ENCODE data around the gene PKHD1. TPM values are rescaled to one million over a fixed set of nuclear protein-coding genes. Genes with fewer than 3 reads are reported as not detected.

Gene PKHD1
- polyA plus RNA-seq, 1 of the 3 experiments (the other 2 are of a cell fraction): not detected

DNA sequence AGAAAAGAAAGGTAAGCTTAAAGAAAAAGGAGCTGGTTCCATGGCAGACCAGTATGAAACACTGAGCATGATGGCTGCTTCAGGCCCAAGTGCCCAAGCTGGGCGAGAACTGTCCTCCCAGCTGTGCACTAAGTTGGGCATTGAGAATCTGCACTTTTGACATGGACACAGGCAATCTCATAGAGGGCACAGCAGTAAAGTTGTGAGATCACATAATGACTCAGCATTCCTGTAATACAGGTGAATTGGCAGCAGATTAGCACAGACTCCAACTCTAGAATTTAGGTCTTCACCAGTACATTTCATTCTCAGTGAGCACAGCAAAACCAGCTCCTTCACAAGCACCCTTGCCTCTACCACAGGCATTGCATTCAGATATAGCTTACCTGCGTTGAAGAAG is 343.4 kb downstream of the PKHD1 start:
- Histone ChIP-seq H3K9ac (no peak overlapping the region), H3K4me1 (ENCODE audit: control insufficient read depth in 1 of 2, insufficient read depth in 2 of 2, low read depth in 1 of 2, low read length in 1 of 2) (peaks cover 0 to 3% of the 10 kb centered on the region in 2 experiments; a peak in 2 of 4 replicates), H3F3A (replicated peaks; ENCODE audit: insufficient read depth) (no peaks in the 10 kb centered on the region), H3K9me2 (no peaks in the 10 kb centered on the region), H3K79me2 (ENCODE audit: insufficient read depth) (no peaks in the 10 kb centered on the region), H3K27me3 (ENCODE audit: insufficient read depth) (no peaks in the 10 kb centered on the region), H2AFZ (ENCODE audit: low read depth) (no peak overlapping the region), H3K9me3 (no peaks in the 10 kb centered on the region), H3K27ac (ENCODE audit: low read depth in 2 of 2, low read length in 1 of 2) (no peak overlapping the region; a peak in 1 of 4 replicates), H4K20me1 (ENCODE audit: insufficient read depth) (no peaks in the 10 kb centered on the region), H3K4me3 (ENCODE audit: low read depth in 2 of 2, low read length in 1 of 2) (no peak overlapping the region), H3K4me2 (no peak overlapping the region), H3K36me3 (replicated peaks in 1 of 2; ENCODE audit: control insufficient read depth in 1 of 2, insufficient read depth in 2 of 2, low read length in 1 of 2) (no peaks in the 10 kb centered on the region)
- CTCF ChIA-PET: interaction anchor here (2.1 kb wide), 1 partner anchor 10 kb away, joined by 6 read pairs; no protein-coding TSS in a partner anchor
- DNase-seq: no peak
- POLR2A ChIA-PET: no interaction called here
- TF ChIP-seq MEF2A (IDR thresholded peaks at IDR 0.05; ENCODE audit: borderline replicate concordance, low read depth): no peak
- 25% methylated on average over 2 of the region's 2 CpGs for WGBS (ENCODE audit: low lambda C conversion rate)

- H3K4me2 ChIP-seq: no peak overlapping the region
- H3K79me2 ChIP-seq (ENCODE audit: insufficient read depth): no peaks in the 10 kb centered on the region
- H2AFZ ChIP-seq (ENCODE audit: low read depth): no peak overlapping the region
- WGBS (ENCODE audit: low lambda C conversion rate): 27% methylated on average over 2 of the region's 2 CpGs
- H3K9me3 ChIP-seq: no peaks in the 10 kb centered on the region
- TF ChIP-seq FOXM1 (IDR thresholded peaks at IDR 0.05; ENCODE audit: low read depth) (no peak), RFX5 (IDR thresholded peaks at IDR 0.05; ENCODE audit: low read length) (no peak), MXI1 (IDR thresholded peaks at IDR 0.05; ENCODE audit: low read depth, low read length) (no peak), POLR2AphosphoS5 (IDR thresholded peaks at IDR 0.05; ENCODE audit: low read depth, low read length) (no peak), SIN3A (IDR thresholded peaks at IDR 0.05; ENCODE audit: borderline replicate concordance, low read depth, low read length) (no peak), RCOR1 (IDR thresholded peaks at IDR 0.05; ENCODE audit: low read length) (no peak), FOXJ3 (CRISPR knock-in tag; IDR thresholded peaks at IDR 0.05) (no peak), RXRA (IDR thresholded peaks at IDR 0.05; ENCODE audit: borderline replicate concordance, low read depth) (no peak), TAF1 (IDR thresholded peaks at IDR 0.05; ENCODE audit: borderline replicate concordance, low read depth, low read length) (no peak), YY1 (IDR thresholded peaks at IDR 0.05; ENCODE audit: low read depth) (no peak), NFIC (IDR thresholded peaks at IDR 0.05; ENCODE audit: borderline replicate concordance) (no peak), EZH2phosphoT487 (IDR thresholded peaks at IDR 0.05; ENCODE audit: borderline replicate concordance, low read depth) (no peak), TEAD4 (IDR thresholded peaks at IDR 0.05; ENCODE audit: borderline replicate concordance, insufficient read depth) (no peak), TCF12 (IDR thresholded peaks at IDR 0.05) (no peak), EP300 (IDR thresholded peaks at IDR 0.05; ENCODE audit: borderline replicate concordance in 1 of 2, low read depth in 1 of 2, low read length in 1 of 2) (no peak)
- TF ChIP-seq, protein P1, sequence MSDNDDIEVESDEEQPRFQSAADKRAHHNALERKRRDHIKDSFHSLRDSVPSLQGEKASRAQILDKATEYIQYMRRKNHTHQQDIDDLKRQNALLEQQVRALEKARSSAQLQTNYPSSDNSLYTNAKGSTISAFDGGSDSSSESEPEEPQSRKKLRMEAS (IDR thresholded peaks at IDR 0.05; ENCODE audit: low read depth): no peak
- TF ChIP-seq, protein P2, sequence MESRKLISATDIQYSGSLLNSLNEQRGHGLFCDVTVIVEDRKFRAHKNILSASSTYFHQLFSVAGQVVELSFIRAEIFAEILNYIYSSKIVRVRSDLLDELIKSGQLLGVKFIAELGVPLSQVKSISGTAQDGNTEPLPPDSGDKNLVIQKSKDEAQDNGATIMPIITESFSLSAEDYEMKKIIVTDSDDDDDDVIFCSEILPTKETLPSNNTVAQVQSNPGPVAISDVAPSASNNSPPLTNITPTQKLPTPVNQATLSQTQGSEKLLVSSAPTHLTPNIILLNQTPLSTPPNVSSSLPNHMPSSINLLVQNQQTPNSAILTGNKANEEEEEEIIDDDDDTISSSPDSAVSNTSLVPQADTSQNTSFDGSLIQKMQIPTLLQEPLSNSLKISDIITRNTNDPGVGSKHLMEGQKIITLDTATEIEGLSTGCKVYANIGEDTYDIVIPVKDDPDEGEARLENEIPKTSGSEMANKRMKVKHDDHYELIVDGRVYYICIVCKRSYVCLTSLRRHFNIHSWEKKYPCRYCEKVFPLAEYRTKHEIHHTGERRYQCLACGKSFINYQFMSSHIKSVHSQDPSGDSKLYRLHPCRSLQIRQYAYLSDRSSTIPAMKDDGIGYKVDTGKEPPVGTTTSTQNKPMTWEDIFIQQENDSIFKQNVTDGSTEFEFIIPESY (IDR thresholded peaks at IDR 0.05; ENCODE audit: borderline replicate concordance, low read depth): no peak
- TF ChIP-seq, protein P3, sequence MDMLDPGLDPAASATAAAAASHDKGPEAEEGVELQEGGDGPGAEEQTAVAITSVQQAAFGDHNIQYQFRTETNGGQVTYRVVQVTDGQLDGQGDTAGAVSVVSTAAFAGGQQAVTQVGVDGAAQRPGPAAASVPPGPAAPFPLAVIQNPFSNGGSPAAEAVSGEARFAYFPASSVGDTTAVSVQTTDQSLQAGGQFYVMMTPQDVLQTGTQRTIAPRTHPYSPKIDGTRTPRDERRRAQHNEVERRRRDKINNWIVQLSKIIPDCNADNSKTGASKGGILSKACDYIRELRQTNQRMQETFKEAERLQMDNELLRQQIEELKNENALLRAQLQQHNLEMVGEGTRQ (IDR thresholded peaks at IDR 0.05; ENCODE audit: borderline replicate concordance, low read depth, low read length): no peak
- TF ChIP-seq, protein P4, sequence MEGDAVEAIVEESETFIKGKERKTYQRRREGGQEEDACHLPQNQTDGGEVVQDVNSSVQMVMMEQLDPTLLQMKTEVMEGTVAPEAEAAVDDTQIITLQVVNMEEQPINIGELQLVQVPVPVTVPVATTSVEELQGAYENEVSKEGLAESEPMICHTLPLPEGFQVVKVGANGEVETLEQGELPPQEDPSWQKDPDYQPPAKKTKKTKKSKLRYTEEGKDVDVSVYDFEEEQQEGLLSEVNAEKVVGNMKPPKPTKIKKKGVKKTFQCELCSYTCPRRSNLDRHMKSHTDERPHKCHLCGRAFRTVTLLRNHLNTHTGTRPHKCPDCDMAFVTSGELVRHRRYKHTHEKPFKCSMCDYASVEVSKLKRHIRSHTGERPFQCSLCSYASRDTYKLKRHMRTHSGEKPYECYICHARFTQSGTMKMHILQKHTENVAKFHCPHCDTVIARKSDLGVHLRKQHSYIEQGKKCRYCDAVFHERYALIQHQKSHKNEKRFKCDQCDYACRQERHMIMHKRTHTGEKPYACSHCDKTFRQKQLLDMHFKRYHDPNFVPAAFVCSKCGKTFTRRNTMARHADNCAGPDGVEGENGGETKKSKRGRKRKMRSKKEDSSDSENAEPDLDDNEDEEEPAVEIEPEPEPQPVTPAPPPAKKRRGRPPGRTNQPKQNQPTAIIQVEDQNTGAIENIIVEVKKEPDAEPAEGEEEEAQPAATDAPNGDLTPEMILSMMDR (IDR thresholded peaks at IDR 0.05): no peak
- peaks cover 0 to 3% of the 10 kb centered on the region in 2 experiments; a peak in 2 of 4 replicates for H3K4me1 ChIP-seq (ENCODE audit: control insufficient read depth in 1 of 2, insufficient read depth in 2 of 2, low read depth in 1 of 2, low read length in 1 of 2)
- H3K27ac ChIP-seq (ENCODE audit: low read depth in 2 of 2, low read length in 1 of 2): peak overlapping the region in 1 of 2 experiments; percentile 34; a peak in 1 of 4 replicates
- H3K4me3 ChIP-seq (ENCODE audit: low read depth in 2 of 2, low read length in 1 of 2): no peak overlapping the region
- ChIA-PET CTCF (interaction anchor here (1.3 kb wide), 1 partner anchor 24 kb away, joined by 3 read pairs; no protein-coding TSS in a partner anchor), POLR2A (no interaction called here)
- no peak overlapping the region for H3K9ac ChIP-seq
- H3K36me3 ChIP-seq (replicated peaks in 1 of 2; ENCODE audit: control insufficient read depth in 1 of 2, insufficient read depth in 2 of 2, low read length in 1 of 2): no peaks in the 10 kb centered on the region
- H4K20me1 ChIP-seq (ENCODE audit: insufficient read depth): no peaks in the 10 kb centered on the region
- no peaks in the 10 kb centered on the region for H3K27me3 ChIP-seq (ENCODE audit: insufficient read depth)
- no peaks in the 10 kb centered on the region for H3F3A ChIP-seq (replicated peaks; ENCODE audit: insufficient read depth)
- H3K9me2 ChIP-seq: no peaks in the 10 kb centered on the region
- no peak for DNase-seq
Observed at GRCh38 chr6:51740658-51741057, 346.8 kb downstream of the PKHD1 start.

Data from SK-N-SH (cell line).